GM13977 (cell line): ENCODE data around the gene CPPED1.
"Not testable (repeated sequence)": the region's sequence is repeated elsewhere in the genome, so short reads cannot be mapped to it uniquely, and the experiment has no call there.

Source experiments
- DNase-seq: peaks from one replicate; pipeline ENCODE4 v3.0.0; 2012; ENCODE audit warnings: low spot score
- CTCF ChIP-seq: IDR thresholded peaks from 2 replicates; pipeline ENCODE4 v1.5.1; 2012; ENCODE audit warnings: mild to moderate bottlenecking, control low read depth; ENCODE audit not compliant: insufficient read depth; ENCODE audit errors: extremely low read depth, missing control alignments
- in situ Hi-C: fragments of 300-500 bp; cut with MboI; formaldehyde crosslinking; loops from one replicate; pipeline ENCODE4 v1.12.0; 2022; ENCODE audit warnings: low sequenced_read_pairs, low pct_unique_long_range_greater_than_20kb, mixed read lengths, inconsistent platforms; ENCODE audit not compliant: unreplicated experiment

CPPED1 gene

GRCh38 chr16:12802048-12802447, 1.6 kb downstream of the CPPED1 start:
- TF ChIP-seq CTCF = no peak
- in situ Hi-C loops = loop anchor here (25.0 kb wide), 3 partner anchors 340 to 715 kb away; no protein-coding TSS in a partner anchor
- DNase-seq = no peak

DNA sequence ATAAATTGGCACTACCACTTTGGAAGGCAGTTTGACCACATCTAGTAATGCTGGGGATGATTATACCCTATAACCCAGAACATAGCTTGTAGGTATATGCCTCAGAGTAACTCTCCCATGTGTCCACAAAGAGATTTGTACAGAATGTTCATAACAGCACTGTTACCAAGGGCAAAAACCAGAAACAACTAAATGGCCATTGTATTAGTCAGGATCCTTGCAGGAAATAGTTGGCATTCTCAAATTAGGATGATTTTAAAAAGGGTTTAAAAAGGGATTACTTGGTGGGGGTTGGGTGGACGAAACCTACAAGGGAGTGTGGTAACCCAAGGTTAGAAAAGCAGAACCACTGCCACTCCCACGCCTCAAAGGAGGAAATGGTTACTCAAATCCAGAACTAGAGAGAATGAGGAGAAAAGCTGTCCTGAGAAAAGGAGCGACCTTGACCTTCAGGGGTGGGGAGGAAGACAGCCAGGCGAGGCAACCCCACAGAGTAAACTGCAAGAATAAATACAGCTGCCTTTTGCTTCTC, 2.1 kb downstream of the CPPED1 start:
- in situ Hi-C loops = loop anchor here (25.0 kb wide), 3 partner anchors 339 to 714 kb away; no protein-coding TSS in a partner anchor
- DNase-seq = peak; percentile 56
- no peak for TF ChIP-seq CTCF

GRCh38 chr16:12800817-12801216, 2.9 kb downstream of the CPPED1 start:
- in situ Hi-C loops = loop anchor here (25.0 kb wide), 3 partner anchors 339 to 714 kb away; no protein-coding TSS in a partner anchor
- TF ChIP-seq CTCF = no peak
- no peak for DNase-seq

GRCh38 chr16:12799996-12800395, 3.7 kb downstream of the CPPED1 start:
- DNase-seq = not testable (repeated sequence)
- in situ Hi-C loops = loop anchor here (25.0 kb wide), 3 partner anchors 338 to 713 kb away; no protein-coding TSS in a partner anchor

- in situ Hi-C loops = no loop called here
- DNase-seq = no peak
- TF ChIP-seq CTCF = no peak
Observed at GRCh38 chr16:12798846-12799245, 4.8 kb downstream of the CPPED1 start.

DNA sequence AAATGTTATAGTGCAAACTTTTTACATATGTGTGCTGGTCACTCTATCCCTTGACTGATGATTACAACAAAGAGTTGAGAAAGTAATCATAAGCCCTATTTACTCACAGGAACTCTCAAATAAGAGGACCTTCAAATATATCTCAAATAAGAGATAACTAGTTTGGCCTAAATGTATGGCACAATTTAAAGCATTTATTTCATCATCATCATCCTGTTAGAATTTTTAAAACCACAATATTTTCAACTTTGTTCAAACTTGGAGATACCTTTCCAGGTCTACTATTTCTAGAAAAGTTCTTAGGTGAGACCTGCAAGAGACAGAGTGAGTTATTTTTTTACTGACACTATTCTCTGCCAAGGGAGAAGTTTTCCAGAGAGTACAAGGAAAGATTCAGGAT, 5.5 kb downstream of the CPPED1 start:
- in situ Hi-C loops = no loop called here
- no peak for TF ChIP-seq CTCF
- DNase-seq = no peak

DNA sequence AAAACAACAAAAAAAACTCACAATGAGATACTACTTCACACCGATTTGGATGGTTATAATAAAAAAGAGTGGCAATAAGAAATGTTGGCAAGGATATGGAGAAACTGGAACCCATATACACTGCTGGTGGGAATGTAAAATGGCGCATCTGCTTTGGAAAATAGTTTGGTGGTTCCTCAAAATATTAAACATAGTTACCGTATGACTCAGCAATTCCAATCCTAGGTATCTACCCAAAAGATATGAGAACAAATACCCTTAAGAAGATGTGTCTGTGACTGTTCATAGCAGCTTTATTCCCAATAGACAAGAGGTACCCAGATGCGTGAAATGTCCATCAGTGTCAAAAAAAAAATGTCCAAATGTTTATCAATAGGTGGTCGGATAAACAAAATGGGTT, 7.2 kb downstream of the CPPED1 start:
- DNase-seq = no peak
- in situ Hi-C loops = no loop called here
- TF ChIP-seq CTCF = no peak
